ENCODE results near the gene NOXA1. TPM values are rescaled to one million over a fixed set of nuclear protein-coding genes. Genes with fewer than 3 reads are reported as not detected.

Gene NOXA1
- total RNA-seq, 1 experiment from 2014 or later = not detected

DNA sequence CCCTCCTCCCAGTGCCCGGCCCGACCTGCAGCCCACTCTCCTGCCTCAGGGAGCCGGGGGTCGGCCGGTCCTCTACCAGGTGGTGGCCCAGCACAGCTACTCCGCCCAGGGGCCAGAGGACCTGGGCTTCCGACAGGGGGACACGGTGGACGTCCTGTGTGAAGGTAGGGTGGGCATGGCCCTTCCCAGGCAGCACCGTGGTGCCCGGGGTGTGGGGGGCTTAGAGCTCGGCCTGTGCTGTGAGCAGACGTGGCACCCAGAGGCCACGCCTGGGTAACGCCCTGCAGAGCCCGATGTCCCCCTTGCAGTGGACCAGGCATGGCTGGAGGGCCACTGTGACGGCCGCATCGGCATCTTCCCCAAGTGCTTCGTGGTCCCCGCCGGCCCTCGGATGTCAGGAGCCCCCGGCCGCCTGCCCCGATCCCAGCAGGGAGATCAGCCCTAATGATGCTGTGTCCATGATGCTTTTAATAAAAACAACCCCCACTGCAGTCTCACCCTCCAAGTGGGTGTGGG is 10.8 kb downstream of the NOXA1 start:
- in situ Hi-C loops (cut with HindIII; ENCODE audit: low sequenced_read_pairs) = no loop called here
- no peak for DNase-seq (ENCODE audit: low spot score)

DNA sequence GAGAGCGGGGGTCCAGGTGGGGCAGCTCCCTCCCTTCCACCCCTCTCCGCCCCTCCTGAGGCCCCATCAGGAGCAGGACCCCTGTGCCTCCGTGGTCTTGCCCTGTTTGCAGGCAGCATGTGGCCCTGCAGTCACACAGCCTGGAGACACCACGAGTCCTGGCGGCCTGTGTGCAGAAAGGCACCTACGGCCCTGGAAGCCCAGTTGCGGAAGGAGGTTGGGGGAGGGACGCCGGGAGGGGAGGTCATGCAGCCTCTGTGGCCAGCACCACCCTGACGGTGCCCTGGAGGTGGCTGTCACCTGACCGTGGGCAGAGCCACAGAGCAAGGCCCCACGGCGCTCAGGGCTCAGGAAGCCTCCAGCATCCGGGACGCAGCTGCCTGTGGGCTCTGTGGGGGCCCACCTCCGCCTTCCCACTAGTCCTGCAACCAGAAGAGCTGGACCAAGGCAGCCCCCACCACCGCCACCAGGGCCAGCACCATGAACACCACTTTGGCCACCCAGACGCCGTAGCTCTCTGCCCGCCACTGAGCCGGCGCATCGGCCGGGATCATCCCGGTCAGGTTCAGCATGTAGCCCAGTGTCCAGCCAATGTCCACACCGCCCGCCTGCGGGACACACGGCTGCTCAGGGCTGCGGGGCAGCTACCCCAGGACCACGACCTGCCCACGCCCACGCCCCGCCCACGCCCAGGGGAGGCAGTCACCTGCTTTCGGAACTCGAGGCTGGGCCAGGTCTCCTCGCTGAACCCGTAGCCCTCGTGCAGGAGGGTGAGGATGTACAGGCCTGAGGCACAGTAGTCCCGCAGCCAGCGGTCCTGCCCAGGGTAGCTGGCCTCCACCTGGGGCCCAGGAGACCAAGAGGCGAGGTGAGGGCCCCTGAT is 11.5 kb downstream of the NOXA1 start:
- DNase-seq (ENCODE audit: low spot score) = no peak
- in situ Hi-C loops (cut with HindIII; ENCODE audit: low sequenced_read_pairs) = no loop called here

DNA sequence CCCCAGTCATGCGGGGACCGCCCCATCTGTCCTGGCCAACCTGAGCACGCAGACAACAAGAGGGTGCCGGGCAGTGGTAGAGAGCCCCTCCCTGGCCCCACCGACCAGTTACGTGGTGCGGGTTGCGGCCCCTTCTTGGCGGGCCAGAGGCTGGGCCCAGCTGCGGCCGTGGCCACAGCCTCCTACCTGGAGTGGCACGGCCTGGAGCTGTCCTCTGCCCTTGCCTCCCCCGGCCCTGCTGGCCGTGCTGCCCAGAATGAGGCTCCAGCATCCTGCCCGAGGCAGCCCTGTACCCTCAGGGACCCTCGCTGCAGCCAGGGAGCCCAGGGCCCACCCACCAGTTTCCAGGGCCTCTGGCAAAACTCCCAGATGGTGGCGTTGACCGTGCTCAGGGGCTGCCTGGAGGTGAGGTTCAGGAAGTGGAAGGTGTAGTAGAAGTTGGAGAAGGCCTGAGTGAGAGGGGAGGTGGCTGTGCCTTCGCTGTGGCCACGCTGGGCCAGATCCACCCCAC is 12.2 kb downstream of the NOXA1 start:
- in situ Hi-C loops (cut with HindIII; ENCODE audit: low sequenced_read_pairs) = no loop called here
- no peak for DNase-seq (ENCODE audit: low spot score)

DNA sequence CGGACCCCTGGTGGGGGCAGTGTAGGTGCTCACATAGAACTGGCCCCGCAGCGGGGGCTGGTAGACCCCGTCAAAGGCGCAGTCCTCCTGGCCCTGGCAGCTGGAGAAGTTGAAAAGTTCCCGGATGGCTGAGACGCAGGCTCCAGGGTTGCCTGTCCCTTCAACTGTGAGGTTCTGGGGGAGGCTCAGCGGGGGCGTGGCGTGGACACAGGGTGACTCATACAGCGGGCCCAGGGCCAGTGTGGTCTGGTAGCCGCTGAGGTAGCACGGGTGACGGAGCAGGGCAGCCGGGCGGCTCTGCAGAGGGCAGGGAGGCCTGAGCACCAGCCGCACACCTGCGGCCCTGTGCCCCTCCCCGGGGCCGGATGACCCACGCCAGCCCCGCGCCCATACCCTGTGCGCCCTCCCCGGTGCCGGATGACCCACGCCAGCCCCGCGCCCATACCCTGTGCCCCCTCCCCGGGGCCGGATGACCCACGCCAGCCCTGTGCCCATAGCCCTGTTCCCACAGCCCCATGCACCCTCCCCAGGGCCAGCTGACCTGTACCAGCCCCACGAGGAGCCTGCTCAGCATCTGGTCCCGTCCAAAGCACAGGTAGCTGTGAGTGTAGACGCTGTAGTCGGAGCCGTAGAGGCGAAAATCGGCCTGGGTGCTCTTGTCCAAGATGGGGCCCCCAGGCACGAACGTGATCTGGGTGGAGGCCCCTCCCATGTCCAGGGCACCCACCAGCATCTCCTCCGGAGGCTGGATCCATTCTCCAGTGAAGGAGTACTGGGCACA is 13.0 kb downstream of the NOXA1 start:
- DNase-seq (ENCODE audit: low spot score) = no peak

DNA sequence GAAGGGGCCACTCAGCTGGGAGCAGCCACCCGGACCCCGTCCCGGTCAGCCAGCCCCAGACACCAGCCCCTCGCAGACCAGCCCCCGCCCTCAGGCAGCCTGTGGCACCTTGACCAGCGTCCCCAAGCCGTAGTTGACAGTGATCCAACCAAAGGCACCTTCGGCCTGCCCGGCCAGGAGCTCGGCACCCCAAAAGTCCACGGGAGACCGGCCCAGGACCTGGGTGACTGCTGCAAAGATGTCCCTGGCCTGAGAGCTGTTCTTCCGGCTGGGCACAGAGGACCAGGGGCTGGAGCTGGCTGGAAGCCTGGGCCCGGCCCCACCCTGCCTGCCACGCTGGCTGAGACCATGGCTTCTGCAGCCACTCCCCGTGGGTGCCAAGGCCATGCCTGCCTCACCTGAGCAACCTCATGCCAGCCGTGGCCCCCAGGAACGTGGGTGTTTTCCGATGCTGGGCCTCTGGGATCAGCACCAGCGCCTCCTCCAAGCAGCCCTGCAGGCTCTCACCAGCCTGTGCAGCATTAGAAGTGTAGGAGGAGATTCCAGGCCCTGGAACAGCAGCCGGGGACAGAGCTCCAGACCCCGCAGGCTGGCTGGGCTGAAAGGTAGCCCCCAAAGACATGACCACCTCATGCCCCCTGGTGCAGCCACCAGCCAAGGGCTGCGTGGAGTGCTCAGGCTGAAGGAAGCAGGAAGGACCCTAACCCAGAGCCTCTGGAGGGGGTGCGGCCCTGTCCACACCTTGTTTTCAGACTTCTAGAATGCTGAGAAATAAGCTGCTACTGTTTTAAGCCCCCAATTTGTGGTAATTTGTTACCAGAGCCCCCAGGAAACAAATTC is 13.8 kb downstream of the NOXA1 start:
- in situ Hi-C loops (cut with HindIII; ENCODE audit: low sequenced_read_pairs) = no loop called here
- no peak for DNase-seq (ENCODE audit: low spot score)

More for the DNA sequence above, 13.0 kb downstream of the NOXA1 start:
- in situ Hi-C loops (cut with HindIII; ENCODE audit: low sequenced_read_pairs) = no loop called here

DNA sequence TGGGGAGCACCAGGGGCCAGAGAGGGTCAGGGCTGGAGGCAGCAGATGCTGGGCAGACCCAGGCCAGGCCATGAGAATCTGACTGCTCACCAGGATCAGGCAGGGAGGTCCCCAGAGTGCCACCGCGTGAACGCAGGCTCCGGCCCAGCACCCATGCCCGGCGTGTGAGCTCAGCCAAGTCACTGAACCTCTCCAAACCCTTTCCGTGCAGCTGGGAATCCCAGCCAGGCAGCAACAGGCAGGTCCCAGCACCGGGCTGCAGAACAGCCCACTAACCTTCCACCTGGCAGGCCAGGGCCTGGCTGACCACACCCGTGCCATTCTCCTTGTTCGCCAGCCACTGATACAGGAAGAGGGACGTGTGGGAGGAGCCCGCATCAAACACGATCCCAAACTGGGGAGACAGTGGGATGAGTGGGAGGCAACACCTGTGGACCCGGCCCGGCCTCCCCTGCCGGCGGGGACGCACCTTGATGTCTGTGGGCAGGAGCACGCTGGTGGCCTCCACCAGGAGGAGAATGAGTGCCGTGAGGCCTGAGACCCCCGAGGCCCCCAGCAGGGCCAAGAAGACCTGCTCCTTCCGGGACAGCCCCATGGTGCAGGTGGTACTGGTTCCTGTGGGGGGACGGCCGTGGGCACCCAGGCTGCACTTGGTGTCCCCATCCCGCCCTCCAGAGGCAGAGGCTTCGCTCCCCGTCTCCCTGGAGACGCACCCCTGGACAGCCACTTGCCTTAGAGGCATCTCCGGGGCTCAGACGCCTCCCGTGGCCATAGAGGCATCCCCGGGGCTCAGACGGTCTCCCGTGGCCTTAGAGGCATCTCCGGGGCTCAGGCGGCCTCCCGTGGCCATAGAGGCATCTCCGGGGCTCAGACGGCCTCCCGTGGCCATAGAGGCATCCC is 14.7 kb downstream of the NOXA1 start:
- in situ Hi-C loops (cut with HindIII; ENCODE audit: low sequenced_read_pairs) = no loop called here
- DNase-seq (ENCODE audit: low spot score) = no peak

DNA sequence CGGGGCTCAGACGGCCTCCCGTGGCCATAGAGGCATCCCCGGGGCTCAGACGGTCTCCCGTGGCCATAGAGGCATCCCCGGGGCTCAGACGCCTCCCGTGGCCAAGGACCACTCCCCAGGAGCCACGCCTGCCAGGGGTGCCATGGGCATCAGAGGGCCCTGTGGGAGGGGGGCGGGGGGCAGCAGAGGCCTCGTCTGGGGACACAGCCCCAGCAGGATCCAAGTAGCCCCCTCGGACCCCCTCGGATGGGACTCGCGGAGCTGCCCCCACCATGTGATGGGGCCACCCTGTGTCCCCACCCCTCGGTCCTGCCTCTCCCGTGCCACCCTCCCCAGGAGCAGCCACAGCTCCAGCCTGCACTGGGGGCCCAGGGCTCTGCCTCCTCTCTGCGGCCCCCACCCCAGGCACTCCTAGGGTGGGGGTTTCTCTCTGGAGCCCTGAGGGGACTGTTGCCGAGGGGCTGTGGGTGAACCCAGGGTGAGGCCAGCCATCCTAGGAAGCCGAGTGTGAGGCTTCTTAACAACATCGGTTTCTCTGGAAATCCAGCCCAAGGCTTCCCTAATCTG is 15.5 kb downstream of the NOXA1 start:
- in situ Hi-C loops (cut with HindIII; ENCODE audit: low sequenced_read_pairs) = no loop called here
- DNase-seq (ENCODE audit: low spot score) = no peak

DNA sequence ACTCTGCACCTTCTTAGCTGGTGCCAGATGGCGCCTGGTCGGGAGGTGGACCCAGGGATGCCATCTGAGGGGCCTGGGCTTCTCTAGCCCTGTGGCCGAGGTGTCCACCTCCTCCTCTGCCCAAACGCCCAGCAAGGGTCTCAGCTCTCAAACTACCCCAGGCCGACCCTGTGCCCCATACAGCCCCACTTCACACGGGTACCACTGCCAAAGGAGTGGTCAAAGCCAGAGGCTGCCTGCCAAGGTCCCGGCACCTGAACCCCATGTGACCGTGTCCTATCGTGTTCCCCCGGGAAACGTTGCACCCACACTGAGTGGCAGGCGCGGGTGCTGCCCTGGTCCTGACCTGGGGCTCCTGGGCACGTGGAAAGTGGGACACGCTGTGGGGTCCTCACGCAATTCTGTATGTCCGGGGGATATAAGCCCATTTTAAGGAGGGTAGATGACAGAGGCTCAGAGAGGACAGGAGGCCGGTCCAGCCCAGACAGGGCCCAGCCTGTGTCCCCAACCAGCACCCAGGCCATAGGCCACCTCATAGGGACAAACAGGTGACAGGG is 16.0 kb downstream of the NOXA1 start:
- in situ Hi-C loops (cut with HindIII; ENCODE audit: low sequenced_read_pairs) = no loop called here
- no peak for DNase-seq (ENCODE audit: low spot score)

DNA sequence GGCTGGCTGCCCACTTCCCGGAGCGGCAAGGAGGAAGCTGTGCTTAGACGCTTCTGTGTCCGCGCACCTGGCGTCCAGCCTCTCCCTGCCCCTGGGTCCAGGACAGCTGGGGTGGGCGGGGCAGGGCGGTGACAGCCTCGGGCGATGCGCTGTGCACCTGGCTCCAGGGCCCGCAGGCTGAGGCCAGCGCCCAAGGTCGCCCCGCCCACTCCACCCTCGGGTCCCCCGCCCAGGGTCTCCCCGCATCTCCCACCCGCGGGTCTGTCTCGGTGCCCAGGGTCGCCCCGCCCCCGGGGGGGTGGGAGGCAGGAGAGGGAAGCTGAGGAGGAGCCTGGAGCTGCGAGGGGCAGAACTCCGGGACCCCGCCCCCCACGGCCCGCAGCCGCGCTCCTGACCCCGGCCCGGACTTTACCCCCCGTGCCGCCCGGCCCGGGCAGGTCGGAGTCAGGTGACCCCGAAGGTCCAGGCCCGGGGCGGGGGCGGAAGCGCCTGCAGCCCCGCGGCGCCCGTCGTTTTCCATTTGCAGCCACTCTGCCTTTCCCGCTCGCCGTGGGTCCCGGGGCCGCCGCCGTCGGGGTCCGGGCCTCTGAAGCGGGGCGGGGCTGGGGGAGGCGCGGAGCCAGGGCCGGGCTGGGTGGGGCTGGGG is 18.2 kb downstream of the NOXA1 start, which contains the start of gene ENTPD8:
Gene ENTPD8, minus strand, starts transcription at position 69 of the 646 bp plus-strand sequence. CDS start 3,072 bp downstream, outside the sequence.
- in situ Hi-C loops (cut with HindIII; ENCODE audit: low sequenced_read_pairs) = no loop called here

DNA sequence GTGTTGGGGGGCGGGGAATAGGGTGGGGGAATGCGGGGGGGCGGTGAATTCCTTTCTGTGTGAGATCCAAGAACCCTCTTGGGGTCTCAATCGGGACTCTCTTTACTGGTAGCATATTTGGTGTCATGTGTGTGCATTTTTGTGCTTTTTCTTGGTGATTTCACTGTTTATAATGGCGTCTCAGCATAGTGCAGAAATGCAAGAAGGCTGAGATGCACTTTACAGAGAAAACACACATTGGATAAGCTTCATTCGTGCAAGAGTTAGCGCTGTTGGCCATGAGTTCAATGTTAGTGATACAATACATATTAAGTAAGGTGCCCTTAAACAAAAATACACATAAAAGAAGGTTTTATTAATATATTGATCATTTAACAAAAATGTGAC is 18.7 kb downstream of the NOXA1 start:
- no peak for DNase-seq (ENCODE audit: low spot score)
- in situ Hi-C loops (cut with HindIII; ENCODE audit: low sequenced_read_pairs) = no loop called here

More for the DNA sequence above, 18.2 kb downstream of the NOXA1 start, which contains the start of gene ENTPD8:
- DNase-seq (ENCODE audit: low spot score) = no peak

DNA sequence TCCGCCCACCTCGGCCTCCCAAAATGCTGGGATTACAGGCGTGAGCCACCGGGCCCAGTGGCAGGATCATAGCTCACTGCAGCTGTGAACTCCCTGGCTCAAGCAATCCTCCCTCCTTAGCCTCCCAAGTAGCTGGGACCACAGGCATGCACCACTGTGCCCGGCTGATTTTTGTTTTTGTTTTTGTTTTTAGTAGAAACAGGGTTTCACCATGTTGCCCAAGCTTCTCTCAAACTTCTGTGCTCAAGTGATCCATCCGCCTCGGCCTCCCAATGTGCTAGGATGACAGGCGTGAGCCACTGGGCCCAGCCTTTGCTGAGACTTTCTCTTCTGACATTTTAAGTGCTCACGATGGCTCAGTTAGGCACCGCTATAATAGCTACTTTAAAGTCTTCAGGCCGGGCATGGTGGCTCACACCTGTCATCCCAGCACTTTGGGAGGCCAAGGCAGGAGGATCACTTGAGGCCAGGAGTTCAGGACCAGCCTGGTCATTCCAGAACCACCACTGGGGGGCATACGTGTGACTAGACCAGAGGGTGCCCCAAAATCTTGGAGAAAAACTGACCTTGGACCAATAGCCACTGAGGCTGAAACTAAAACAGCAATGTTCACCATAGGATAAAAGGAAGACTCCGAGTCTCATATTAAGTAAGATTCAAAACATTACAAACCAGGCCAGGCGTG is 21.1 kb downstream of the NOXA1 start:
- in situ Hi-C loops (cut with HindIII; ENCODE audit: low sequenced_read_pairs) = no loop called here
- no peak for DNase-seq (ENCODE audit: low spot score)

DNA sequence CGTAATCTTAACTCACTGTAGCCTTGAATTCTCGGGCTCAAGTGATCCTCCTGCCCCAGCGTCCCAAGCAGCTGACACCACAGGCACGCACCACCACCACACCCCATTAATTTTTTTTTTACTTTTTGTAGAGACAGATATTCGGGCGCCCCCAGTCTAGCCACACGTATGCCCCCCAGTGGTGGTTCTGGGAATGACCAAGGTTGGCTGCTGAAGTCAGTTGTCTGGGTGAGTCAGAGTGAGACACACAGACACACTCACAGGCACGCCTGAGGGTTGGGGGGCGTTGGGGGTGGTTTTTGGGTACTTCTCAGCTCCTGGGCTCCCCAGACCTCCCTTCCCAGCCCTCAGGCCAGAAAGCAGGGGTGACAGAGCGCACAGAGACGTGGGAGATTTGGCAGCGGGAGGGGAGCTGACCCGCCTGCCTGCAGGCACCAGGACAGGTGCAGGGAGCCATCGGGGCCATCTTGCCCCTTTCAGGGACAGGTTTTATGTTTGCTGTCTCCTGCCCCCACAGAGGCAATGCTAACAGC is 22.1 kb downstream of the NOXA1 start:
- in situ Hi-C loops (cut with HindIII; ENCODE audit: low sequenced_read_pairs) = no loop called here
- peak; percentile 69 for DNase-seq (ENCODE audit: low spot score)

DNA sequence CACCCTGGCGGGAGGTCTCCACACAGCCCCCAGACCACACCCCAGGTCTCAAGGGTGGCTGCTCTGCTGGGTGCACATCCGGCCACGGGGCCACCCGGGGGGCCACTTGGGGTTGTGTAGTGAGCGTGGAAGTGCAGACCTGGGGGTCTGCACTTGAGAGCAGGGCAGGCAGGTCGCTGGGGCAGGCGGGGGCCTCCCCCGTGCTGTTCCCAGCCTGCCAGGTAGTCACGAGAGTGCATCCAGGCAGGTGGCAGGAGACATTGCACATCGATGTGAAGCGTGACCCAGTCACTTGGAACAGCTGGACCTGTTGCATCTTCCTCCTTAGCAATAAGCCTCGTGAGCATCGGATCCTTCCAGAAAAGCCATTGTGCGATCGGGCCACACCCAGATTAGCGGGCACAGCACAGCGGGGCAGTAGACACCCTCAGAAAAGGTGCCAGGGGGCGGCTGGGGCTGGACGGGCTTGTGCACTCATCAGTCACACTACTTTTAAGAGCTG is 22.8 kb downstream of the NOXA1 start:
- in situ Hi-C loops (cut with HindIII; ENCODE audit: low sequenced_read_pairs) = no loop called here
- DNase-seq (ENCODE audit: low spot score) = no peak

DNA sequence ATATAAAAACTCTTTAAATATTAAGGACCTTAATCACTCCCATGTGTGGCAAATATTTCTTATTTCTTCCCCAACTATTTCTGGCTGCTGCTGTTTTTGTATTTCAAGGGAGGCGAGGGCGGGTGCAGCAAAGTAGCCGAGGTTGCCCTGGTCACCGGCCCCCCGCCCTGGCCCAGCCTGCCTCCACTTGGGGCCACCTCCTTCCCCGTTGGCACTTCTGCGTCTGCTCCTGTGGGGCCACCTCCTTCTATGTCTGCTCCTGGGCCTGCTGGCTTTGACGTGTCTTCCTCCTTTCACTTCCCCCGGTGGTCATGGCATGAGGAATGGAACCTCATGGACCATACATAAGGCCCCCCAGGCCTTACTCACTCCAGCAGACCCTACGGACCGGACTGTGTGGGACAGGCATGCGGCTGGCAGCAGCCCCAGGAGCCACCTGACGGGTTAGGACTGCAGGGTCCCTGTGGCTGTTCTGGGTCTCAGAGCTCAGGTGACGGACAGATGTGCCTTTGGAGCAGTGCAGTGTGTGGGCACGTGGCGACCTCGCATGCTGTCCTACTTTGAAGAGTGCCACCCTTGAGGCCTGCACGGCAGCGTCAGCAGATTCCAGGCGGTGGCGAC is 23.8 kb downstream of the NOXA1 start:
- in situ Hi-C loops (cut with HindIII; ENCODE audit: low sequenced_read_pairs) = no loop called here
- no peak for DNase-seq (ENCODE audit: low spot score)

DNA sequence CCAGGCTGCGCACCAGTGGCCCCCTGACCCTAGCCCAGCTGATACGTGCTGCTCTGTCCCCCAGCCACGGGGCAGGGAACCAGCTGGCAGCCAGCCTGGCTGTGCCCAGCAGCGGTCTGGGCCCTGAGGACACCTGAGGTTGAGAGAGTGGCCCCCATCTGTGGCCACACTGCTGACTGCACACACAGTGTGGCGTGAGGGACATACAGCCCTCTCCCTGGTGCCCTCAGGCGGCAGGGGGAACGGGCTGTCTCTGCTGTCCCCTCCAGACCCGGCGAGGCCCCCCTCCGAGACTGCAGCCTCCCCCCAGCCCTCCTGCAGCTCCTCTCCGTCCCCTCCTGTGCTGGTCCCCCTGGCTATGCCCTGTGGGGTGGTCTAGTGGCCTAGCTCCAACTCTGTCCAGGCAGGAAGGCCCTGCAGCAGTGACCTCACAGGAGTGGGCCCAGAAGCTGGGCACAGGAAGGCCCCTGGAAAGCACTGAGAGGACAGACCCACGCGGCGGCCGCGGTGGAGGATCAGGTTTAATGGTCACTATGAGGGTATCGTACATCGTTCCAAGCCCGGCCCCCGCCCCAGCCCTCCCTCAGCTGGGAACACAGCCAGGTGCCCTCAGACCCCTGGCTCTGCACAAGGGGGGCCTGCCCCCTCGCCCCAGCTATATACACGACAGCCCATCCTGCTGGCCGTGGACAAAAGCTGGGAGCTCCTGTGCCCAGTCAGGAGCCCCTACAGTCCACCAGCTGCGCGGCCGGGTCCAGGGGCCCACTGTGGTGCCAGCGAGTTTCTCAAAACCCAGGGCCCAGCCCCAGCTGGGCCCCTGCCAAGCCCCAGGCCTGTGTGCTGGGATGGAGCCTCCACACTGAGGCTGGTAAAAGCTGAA is 24.8 kb downstream of the NOXA1 start:
- in situ Hi-C loops (cut with HindIII; ENCODE audit: low sequenced_read_pairs) = no loop called here
- no peak for DNase-seq (ENCODE audit: low spot score)

Measured in G401 (cell line).